Pulmonary artery endothelial cell (primary cell): ENCODE data around the gene PEX6. TPM values are rescaled to one million over a fixed set of nuclear protein-coding genes. Genes with fewer than 3 reads are reported as not detected.
A peak's percentile ranks its signal among the peaks of the same experiment; 100 is the strongest.

Experiments
- DNase-seq: peaks from one replicate; pipeline ENCODE4 v3.0.0-alpha.2; 2011; ENCODE audit warnings: low read depth, low spot score
- total RNA-seq: library from RNA; depleted of rRNA; stranded (reverse); fragments of >200 nt; gene quantifications from 2 replicates; pipeline ENCODE4 v1.2.3, GENCODE V29; 2014

Gene PEX6
- total RNA-seq, 1 donor from 2014 or later: 21.7 TPM

DNA sequence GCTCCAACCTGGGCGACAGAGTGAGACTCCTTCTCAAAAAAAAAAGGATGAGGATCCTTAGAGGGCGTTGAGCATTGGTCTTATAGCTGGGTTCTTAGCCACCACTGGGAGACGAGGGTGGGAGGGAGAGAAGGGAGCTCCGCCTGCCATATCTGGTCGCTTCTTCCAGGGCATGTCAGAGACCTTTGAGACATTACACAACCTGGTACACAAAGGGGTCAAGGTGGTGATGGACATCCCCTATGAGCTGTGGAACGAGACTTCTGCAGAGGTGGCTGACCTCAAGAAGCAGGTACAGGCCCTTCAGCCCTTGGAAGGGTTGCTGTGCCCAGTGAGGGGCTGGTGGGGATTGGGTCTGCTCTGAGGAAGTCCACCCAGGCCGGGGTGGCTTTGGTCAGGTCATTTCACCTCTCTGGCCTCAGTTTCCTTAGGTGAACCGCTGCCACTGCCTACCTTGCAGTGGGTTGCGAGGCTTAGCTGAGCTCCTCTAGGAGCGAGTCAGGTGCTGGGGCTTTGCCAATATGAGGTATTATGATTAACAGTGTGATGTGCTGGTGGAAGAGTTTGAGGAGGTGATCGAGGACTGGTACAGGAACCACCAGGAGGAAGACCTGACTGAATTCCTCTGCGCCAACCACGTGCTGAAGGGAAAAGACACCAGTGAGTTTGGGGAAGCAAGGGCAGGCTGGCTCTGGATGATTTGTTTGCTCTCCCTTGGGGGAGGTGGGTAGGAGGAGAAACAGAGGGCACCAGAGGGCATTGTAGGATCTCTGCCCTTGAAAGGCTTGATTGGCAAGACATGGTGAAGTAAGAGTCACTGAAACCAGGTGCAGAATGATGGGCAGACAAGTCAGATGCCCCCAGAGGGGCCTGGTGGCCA is 41.2 kb downstream of the PEX6 start:
- no peak for DNase-seq

DNA sequence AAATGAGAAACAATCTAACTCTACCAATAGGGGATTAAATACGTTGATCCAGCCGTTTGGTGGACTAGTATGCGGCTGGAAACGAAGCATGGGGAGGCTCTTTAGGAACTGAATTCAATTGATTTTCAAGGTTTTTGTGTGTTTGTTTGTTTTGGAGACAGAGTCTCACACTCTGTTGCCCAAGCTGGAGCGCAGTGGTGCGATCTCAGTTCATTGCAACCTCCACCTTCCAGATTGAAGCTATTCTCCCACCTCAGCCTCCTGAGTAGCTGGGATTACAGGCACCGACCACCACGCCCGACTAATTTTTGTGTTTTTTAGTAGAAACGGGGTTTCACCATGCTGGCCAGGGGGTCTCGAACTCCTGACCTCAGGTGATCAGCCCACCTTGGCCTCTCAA is 42.6 kb downstream of the PEX6 start:
- DNase-seq: no peak

DNA sequence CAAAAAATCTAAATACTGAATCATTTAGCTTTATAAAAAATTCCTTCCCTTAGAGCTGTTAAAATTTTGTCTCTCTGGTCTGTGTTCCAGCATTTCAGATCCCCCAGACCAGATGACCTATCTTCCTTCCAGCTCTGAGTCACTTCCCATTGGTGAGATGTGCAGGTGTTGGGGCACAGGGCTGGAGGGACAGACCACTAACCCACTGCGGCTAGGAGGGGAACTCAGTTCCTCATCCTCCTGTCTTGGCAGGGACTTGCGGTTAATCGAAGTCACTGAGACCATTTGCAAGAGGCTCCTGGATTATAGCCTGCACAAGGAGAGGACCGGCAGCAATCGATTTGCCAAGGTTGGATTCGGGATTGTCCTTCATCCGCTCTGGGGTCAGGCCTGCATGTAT is 43.7 kb downstream of the PEX6 start:
- no peak for DNase-seq

DNA sequence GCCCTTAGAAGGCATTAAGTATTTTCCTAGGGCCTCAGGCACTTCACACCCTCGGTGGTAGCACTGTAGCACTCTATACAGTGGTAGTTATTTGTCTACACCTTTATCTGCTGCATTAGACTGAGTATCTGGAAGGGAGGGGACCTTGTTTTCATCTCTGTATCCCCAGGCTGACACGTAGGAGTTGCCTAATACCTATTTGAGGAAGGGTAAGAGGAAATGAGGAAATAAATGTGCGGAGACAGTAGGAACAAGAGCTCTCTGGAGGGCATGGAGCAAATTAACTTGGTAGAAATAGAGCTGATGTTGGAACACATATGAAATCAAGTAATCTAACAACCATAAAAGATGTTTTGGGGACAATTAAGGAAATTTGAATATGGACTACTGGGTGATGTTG is 45.8 kb downstream of the PEX6 start:
- no peak for DNase-seq

DNA sequence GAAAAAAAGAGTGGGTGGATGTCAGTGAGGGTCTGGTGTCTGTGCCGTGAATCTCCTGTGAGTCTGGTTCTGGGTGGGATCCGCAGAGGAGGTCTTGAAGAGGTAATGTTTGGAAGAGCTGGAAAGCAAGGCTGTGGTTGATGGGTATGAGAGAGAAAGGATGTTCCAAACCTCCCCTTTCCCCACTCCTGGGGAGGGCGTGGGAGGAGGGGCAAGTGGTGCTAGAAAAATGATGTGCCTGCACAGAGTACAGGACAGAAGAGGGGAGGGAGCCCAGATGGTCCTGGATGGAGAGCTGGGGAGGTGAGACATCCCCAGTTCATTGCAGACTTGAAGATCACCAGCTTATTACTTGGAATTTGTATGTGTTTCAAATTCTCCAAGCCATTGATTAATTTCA is 46.6 kb downstream of the PEX6 start:
- DNase-seq: no peak

DNA sequence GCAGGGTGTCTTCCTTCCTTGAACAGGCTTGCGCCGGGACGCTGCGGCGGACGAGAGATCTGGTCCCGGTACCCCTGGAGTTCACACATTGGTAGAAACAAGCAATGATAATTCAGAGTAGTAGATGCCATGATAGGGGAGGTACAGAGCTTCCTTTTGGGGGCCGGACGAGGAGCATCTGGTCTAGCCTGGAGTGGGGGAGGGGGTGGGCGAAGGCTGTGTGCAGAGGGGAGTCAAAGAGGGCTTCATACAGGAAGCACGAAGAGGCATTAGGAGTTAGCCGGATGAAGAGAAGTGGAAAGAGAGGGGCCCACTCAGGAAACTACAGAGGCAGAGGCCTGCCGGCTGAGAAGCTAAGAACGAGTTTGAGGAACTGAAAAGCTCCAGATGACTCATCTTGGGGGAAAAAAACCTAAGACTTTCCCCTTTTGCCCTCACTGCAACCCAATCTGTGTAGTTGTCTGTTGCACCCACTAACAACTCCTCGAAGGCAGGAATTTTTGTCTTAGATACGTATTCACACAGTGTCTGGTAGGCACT is 49.1 kb downstream of the PEX6 start:
- DNase-seq: no peak

DNA sequence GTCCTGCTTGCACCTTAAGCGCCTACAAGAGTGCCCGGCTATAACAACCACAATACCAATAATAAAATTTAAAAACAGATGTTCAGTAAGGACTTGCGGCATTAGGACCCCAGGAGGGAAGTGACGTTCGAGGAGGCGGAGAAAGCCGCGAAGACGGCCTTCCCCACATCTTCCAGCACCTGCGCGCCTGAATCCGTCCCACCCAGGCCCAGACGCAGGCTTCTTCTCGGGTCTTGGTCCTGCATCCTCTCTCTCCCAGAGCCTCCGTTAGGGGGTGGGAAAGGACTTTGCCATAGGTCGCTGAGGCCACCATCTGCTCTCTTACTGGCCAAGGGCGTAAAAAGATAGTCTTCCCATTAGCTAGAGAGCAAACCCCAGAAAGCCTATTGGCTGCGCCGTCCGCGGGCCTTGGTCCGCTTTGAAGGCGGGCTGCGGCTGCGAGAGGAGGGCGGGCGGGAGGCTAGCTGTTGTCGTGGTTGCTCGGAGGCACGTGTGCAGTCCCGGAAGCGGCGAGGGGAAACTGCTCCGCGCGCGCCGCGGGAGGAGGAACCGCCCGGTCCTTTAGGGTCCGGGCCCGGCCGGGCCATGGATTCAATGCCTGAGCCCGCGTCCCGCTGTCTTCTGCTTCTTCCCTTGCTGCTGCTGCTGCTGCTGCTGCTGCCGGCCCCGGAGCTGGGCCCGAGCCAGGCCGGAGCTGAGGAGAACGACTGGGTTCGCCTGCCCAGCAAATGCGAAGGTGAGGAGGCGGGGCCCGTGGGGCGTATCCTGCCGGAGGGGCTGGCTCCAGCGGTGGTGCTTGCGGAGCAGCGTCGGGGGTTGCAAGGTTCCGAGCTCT is 49.8 kb downstream of the PEX6 start, which contains the start of gene CNPY3:
TSS of gene CNPY3 (plus strand) at position 495 of the 835 bp plus-strand sequence. CDS start at position 586, 91 bp downstream.
- DNase-seq: peak; percentile 92

DNA sequence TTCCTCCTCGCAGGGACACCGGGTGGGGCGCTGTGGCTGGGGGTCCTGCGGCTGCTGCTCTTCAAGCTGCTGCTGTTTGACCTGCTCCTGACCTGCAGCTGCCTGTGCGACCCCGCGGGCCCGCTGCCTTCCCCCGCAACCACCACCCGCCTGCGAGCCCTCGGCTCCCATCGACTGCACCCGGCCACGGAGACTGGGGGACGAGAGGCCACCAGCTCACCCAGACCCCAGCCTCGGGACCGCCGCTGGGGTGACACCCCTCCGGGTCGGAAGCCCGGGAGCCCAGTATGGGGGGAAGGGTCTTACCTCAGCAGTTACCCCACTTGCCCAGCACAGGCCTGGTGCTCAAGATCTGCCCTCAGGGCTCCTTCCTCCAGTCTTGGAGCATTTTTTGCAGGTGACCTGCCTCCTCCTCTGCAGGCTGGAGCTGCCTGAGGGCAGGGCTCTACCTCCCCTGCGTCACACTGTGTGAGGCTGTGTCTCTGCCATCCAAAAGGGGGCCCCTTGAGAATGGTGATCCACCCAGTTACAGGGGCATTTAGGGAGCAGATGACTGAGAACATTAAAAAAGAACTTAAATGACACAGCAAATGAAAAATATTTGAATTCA is 53.6 kb downstream of the PEX6 start:
- DNase-seq: no peak

DNA sequence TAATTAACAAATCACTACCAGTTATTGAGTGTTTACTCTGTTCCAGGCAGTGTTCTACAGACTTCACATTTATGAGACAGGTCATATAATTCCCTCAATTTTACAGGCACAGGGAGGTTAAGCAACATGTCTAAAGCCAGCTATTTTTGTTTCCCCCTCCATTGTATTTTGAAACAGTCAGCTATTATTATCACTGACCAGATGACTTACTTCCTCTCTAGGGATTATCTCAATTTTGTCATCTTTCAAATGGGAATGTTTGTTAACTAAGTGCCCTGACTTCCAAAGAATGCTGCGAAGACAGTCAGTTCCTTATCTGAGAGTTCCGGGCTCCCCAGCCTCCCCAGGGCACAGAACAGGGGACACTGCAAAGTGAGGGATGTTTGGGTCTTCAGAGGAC is 55.3 kb downstream of the PEX6 start:
- no peak for DNase-seq

DNA sequence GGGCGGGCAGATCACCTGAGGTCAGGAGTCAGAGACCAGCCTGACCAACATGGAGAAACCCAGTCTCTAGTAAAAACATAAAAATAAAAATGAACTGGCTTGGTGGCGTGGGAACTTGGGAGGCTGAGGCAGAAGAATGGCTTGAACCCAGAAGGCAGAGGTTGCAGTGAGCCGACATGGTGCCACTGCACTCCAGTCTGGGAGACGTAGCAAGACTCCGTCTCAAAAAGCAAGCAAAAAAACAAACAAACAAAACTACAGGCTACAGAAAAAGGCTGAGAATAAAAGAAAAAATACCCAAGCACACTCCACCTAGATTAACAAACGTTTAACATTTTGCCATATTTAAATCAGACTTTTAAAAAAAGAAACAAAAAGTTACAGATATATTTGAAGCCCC is 57.2 kb downstream of the PEX6 start:
- no peak for DNase-seq

DNA sequence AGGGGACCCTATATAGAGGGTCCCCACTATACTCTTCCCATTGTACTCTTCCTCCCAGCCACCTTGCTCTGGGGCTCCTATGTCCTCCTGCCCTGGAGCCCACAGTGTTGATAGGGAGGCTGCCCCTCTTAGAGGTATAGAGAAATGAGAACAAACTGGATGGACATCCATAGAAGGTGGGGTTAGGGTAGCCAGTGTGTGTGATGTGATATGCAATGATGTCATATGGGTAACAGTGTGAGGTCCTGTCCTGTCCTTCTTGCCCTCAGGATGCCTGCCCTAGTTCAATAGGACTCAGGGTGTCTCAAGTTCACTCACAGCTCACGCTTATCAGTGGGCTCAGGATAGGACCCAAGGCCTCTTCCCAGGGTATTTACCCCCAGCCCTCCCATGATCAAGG is 62.7 kb downstream of the PEX6 start:
- DNase-seq: no peak

DNA sequence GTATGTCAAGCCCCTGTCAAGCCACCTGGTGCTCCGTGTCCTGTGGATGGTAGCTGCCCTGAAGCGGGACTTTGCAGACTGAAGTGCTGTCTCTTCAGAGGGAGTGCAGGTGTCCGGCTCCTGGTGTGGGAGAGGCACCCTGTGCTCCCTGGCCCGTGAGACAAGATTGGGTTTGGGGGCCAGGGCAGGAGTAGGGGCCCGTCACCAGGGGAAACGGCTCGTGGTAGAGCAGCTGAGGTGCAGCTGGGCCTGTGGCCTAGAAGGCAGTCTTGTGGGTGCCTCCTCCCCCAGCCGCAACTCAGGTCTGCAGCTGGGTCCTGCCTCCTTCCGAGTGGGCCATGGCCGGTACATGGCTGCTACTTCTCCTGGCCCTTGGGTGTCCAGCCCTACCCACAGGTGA is 63.2 kb downstream of the PEX6 start, which contains the start of gene PTCRA:
TSS of gene PTCRA (plus strand) at position 322 of the 400 bp plus-strand sequence. CDS start at position 339, 17 bp downstream.
- no peak for DNase-seq

DNA sequence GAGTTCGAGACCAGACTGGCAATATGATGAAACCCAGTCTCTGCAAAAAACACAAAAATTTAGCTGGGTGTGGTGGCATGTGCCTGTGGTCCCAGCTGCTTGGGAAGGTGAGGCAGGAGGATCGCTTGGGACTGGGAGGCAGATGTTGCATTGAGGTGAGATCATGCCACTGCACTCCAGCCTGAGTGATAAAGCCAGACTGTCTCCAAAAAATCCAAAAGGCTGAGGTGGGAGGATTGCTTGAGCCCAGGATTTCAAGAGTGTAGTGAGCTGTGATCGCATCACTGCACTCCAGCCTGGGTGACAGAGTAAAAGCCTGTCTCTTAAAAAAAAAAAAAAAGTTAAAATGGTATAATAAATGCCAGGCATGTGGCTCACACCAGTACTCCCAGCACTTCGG is 64.4 kb downstream of the PEX6 start:
- no peak for DNase-seq

Other genes with a start within 250 kb of the PEX6 start
- 33.2 and 37.4 TPM in 2 replicates for gene TBCC, start 233.1 kb downstream of the PEX6 start, total RNA-seq
- 2.7 and 3.5 TPM in 2 replicates for gene BICRAL, start 197.1 kb downstream of the PEX6 start, total RNA-seq
- 127 and 158 TPM in 2 replicates for gene RPL7L1, start 99.6 kb downstream of the PEX6 start, total RNA-seq
- not detected in 2 replicates for gene PTCRA, start 63.1 kb downstream of the PEX6 start, total RNA-seq
- gene CNPY3, start 49.7 kb downstream of the PEX6 start, total RNA-seq: 21.2 and 41.7 TPM in 2 replicates
- gene GNMT, start 18.4 kb downstream of the PEX6 start, total RNA-seq: 0.13 and 0.21 TPM in 2 replicates
- 36.1 and 45.3 TPM in 2 replicates for gene PPP2R5D, start 5.4 kb upstream of the PEX6 start, total RNA-seq
- 48.4 and 55.7 TPM in 2 replicates for gene MEA1, start 34.8 kb upstream of the PEX6 start, total RNA-seq
- 123 and 148 TPM in 2 replicates for gene KLHDC3, start 35.1 kb upstream of the PEX6 start, total RNA-seq
- 112 and 137 TPM in 2 replicates for gene RRP36, start 42.4 kb upstream of the PEX6 start, total RNA-seq
- gene CUL7, start 74.7 kb upstream of the PEX6 start, total RNA-seq: 26.5 and 27.0 TPM in 2 replicates
- gene MRPL2, start 80.3 kb upstream of the PEX6 start, total RNA-seq: 21.8 and 24.3 TPM in 2 replicates
- 13.8 and 16.2 TPM in 2 replicates for gene KLC4, start 80.5 kb upstream of the PEX6 start, total RNA-seq
- gene PTK7, start 97.1 kb upstream of the PEX6 start, total RNA-seq: 2.6 and 5.8 TPM in 2 replicates
- 20.4 and 24.3 TPM in 2 replicates for gene SRF, start 192.1 kb upstream of the PEX6 start, total RNA-seq
- gene CUL9, start 203.0 kb upstream of the PEX6 start, total RNA-seq: 20.3 and 25.7 TPM in 2 replicates